Measurements from ENCODE around the gene PRSS48.
"Not testable (repeated sequence)": the region's sequence is repeated elsewhere in the genome, so short reads cannot be mapped to it uniquely, and the experiment has no call there.

The PRSS48 gene, protein sequence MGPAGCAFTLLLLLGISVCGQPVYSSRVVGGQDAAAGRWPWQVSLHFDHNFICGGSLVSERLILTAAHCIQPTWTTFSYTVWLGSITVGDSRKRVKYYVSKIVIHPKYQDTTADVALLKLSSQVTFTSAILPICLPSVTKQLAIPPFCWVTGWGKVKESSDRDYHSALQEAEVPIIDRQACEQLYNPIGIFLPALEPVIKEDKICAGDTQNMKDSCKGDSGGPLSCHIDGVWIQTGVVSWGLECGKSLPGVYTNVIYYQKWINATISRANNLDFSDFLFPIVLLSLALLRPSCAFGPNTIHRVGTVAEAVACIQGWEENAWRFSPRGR

DNA sequence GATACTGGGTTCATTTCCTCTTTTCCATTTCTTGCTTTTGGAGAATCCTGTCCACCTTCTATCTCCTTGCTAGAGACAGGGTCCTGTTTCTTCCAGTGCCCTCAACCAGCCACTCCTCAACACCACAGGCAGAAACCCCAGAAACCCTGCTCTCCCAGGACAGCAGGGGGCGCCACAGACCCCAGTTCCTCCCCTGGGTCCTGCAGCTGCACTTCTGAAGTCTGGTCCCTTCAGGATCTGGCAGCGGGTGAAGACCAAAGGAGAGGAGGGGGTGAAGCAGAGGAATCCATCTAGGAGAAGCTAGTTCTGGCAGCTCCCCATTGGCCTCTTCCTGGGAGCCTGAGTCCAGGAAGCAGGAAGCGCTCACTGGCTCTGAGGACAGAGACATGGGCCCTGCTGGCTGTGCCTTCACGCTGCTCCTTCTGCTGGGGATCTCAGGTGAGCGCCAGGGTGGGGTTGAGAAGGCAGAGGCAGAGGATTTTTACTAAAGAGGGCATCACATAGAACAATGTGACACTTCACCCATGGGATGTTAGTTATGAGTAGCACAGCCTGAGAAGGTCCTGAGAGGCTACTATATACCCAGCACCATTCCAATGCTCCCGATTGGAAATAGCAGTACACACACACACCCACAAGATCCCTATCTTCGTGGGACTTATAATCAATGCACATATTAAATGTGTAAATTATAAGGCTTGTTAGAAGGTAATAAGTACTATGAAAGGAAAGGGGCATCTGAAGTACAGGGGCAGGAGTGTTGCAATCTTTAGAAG lies at the start of gene PRSS48:
Gene PRSS48, plus strand, starts transcription at position 375 of the 776 bp plus-strand sequence. Its CDS starts 12 bp downstream, at position 387.
- ATAC-seq (peak; percentile 19), DNase-seq (peak; percentile 75)

DNA sequence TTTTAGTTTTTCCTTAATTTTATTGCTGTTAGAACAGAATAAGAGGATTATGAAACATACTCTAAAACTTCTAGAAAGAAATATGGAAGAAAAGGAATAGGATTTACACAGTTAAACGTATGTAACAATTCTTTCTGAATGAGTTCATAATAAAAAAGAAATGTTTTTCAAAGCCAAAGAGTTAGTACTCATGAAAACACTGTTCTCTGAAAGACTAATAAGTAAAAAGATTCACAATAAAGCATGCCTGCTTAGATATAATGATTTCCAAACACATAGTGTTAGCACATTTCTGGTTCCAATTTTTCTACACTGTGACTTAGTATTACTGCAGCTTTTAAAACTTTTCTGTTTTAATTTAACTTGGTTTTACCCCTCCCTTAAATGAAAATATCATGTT lies 49.8 kb upstream of the PRSS48 start:
- ATAC-seq, result no peak
- DNase-seq, result no peak

DNA sequence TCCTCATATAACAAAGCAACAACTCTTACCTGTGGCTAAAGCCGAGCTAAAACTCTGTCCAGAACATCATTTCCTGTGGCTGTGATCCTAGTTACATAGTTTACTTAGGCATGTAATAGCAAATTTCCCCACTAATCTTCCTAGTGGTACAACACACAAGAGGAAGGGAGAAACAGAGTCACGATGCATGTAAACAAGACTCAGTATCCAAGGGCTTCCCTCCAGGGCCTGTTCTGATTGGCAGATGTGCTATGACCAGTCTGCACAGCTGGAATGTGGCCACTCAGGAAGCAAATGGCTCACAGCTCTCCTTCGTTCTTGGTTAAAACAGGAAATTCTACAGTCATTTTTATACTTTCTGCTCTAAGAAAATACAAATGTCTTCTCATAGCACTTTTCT lies 49.2 kb upstream of the PRSS48 start:
- no peak for ATAC-seq
- DNase-seq, result no peak

DNA sequence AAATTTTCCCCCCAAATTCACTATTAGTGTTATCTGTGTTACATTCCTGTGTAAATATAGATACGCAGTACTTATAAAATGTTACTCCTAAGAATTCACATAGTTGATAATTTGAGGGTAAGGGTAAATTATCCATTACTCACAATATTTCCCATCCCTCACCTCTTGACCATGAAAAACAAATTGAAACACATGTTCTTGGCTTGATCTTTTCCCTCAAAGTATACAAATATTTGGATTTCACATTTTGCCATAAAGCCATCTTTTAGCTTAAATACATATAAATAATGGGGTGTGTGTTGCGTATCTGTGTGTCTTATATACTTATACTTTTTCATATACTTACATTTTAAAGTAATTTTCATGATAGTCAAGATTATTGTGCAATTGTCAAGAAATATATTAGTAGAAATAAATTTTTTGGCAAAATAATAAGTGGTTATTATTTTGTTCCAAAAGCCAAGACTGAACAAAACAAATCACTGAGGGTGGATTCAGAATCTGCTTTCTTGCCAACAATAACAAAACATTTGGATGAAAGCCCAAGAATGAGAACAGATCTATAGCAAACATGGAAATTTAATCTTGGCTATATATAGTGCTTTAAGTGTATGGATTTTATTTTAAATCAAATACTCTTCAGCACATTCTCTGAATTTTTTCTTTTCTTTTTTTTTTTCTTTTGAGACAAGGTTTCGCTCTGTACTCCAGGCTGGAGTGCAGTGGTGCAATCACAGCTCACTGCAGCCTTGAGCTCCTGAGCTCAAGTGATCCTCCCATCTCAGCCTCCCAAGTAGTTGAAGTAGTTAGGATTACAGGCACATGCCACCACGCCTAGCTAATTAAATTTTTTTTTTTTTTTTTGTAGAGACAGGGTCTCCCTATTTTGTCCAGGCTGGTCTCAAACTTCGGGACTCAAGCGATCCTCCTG lies 48.5 kb upstream of the PRSS48 start:
- ATAC-seq, result no peak
- no peak for DNase-seq

DNA sequence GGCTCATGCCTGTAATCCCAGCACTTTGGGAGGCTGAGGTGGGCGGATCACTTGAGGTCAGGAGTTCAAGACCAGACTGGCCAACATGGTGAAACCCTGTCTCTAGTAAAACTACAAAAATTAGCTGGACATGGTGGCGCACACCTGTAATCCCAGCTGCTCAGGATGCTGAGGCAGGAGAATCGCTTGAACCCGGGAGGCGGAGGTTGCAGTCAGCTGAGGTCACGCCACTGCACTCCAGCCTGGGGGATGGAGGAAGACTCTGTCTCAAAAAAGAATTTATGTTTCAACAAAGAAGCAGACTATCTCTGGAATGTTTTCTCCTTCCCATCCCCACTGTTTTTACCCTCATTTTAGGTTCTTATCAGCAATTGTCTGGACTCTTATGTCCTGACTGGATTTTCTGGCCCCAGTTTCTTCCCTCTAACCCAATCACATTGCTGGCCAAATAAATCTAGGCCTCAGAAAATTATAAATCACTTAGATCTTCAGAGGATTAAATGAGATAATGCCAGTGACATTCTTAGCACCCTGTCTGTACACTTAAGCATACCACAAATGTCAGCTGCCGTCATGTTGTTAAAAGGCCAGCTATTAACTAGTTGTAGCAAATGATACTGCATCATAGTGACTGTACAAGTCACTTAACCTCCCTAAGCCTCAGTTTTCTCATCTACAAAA lies 44.9 kb upstream of the PRSS48 start:
- DNase-seq (no peak), ATAC-seq (no peak)

DNA sequence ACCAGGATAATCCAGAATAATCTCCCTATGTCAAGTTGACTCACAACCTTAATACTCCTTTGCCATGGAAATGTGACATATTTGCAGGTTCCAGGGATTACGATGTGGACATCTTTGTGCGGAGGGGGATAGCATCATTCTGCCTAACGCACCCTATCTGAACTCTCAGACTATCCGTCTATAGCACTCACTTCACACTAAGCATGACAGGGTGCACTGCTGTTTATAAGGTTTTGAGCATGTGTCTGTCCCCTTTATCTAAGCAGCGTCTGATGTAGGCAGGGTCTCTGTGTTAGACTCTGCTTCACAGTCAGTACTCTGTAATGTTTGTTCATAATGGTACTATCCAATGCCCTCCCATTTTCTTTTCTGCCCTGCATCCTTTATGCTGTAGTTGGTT lies 43.4 kb upstream of the PRSS48 start:
- DNase-seq, result no peak
- ATAC-seq, result no peak

DNA sequence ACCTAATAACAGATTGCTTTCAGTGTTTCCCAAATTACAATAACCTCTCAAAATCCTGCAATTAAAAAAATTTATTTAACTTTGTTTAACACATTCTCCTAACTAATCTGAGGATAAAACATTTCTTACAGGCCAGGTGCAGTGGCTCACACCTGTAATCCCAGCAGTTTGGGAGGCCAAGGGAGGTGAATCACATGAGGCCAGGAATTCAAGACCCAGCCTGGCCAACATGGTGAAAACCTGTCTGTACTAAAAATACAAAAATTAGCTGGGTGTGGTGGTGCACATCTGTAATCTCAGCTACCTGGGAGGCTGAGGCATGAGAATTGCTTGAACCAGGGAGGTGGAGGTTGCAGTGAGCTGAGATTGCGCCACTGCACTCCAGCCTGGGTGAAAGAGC lies 41.6 kb upstream of the PRSS48 start:
- not testable (repeated sequence) for DNase-seq

DNA sequence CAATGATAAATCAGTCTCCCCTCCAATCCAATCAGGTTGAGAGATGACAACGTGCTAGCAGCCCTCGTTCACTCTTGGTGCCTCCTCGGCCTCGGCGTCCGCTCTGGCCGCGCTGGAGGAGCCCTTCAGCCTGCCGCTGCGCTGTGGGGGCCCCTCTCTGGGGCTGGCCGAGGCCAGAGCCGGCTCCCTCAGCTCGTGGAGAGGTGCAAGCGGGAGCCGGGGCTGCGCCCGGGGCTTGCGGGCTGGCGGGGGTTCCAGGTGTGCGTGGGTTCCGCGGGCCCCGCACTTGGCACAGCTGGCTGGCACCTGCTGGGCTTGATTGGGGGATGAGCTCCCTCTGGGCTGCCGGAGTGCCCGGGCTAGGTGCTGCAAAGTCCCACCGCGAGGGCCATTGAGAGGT lies 40.9 kb upstream of the PRSS48 start:
- no peak for ATAC-seq
- DNase-seq, result no peak

More for the DNA sequence above, 41.6 kb upstream of the PRSS48 start:
- not testable (repeated sequence) for ATAC-seq

DNA sequence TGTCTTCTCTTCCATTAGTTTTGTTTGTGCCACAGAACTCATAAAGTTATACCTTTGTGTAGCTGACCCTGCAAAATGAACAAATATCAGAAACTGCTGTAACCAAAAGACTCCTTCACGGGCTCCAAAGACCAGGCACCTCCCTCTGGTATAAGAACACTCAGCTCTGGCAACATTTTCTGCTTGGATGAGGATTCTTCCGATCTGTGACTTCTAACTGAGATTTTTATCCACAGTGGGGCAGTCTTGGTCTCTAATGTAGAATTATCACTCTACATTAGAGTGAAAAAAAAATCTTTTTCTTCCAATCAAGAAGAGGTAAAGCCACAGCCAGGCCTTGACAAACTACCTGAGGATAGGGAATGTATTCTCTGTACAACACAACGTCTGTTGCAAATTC lies 38.5 kb upstream of the PRSS48 start:
- DNase-seq (no peak), ATAC-seq (no peak)

DNA sequence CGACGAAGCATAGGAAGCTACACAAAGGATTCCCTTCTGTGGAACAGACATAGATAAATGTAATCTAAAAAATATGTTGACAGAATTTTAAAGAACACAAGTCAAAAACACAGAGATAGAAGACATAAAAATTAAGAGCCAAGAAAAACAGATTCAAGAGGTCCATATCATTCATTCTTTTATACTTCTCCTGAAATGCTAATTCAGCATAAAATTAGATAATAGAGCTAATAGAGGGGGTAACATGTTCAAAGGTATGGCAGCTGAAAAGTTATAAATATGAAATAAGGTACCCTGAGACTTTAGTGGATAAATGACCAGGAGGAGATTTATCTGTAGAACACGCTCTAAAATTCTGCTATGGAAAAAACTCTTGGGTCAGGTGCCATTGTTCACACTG lies 37.4 kb upstream of the PRSS48 start:
- DNase-seq (no peak), ATAC-seq (no peak)

DNA sequence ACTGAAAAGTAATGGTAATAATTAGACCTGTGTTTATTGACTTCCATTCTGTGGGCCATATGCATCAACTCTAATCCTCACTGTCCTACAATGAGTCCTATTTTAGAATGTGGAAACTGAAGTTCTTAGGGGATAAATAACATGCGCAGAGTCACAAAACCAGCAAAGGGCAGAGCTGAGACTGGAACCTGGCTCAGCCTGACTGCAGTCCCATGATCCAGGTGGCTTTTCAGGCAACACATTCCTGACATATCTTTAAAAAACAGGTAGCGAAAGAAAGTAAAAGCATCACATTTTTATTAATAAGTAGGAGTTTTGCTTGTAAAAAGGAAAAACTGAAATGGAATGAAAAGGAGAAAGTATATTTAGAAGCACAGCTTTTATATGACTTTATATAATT lies 34.7 kb upstream of the PRSS48 start:
- DNase-seq (no peak), ATAC-seq (no peak)

DNA sequence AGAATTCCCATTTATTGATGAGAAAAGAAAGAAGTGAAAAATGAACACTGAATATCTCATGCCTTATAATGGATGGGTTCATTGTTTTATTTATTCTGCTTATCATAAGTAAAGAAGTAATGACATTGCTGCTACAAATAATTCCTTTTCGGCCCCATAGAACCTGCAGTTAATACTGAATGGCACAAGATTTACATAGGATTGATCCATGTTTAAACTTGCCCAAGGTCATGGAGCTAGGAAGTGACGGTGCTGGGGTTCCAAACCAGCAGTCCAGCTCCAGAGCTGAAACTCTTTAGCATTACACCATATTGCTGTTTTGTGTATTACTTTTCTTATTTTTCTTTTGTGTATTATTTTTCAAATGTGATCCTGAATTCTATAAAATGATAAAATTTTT lies 30.2 kb upstream of the PRSS48 start:
- no peak for DNase-seq
- ATAC-seq, result no peak

DNA sequence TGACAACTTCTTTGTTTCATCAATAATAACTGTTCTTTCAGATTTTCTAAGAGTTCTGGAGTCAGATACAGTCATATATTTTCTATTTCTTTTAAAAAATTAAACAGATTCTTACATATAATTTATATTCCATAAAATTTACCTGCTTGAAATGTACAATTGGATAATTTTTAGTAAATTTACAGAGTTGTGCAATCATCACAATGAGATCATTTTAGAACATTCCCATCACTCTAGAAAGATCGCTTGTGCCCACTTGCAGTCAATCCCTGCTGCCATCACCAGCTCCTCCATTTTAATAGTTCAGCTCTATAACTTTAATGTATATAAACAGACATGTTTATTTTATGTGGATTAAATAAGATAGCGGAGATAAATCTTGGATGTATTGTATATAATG lies 29.6 kb upstream of the PRSS48 start:
- no peak for ATAC-seq
- no peak for DNase-seq

DNA sequence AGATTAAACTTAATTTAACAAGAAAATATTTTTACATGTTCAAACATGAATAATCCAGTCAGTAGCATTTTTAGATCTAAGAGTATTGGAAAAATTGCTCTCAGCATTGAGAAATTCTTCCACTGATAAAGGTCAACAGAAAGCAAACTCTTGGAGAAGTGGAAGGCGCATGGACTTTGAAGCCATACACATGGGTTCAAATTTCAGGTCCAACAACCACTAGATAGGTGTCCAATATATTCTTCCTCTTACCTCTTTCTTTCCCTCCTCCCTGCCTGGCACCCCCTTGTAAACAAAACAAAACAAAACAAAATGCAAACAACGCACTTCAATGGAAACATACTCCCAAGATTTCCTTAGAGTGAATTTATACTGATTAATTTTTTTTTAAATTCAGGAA lies 28.4 kb upstream of the PRSS48 start:
- DNase-seq, result no peak
- ATAC-seq, result no peak

DNA sequence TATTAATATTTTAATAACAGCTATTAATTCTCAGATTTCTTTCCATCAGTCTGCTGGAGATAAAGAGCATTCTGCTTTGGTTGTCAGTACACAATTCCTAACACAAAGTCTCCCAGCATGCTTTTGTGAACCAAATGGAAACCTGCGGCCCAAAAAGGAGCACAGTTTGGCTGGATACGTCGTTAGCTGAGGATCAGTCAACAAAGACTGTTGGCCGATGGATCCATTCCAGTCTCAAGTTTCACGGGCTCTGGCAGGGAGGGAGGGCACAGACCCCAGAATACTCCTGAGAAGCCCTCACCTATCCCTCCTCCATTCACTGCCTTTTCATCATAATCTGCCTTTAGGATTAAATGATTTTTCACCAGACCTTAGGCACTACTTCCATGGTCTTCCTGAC lies 26.3 kb upstream of the PRSS48 start:
- ATAC-seq, result no peak

DNA sequence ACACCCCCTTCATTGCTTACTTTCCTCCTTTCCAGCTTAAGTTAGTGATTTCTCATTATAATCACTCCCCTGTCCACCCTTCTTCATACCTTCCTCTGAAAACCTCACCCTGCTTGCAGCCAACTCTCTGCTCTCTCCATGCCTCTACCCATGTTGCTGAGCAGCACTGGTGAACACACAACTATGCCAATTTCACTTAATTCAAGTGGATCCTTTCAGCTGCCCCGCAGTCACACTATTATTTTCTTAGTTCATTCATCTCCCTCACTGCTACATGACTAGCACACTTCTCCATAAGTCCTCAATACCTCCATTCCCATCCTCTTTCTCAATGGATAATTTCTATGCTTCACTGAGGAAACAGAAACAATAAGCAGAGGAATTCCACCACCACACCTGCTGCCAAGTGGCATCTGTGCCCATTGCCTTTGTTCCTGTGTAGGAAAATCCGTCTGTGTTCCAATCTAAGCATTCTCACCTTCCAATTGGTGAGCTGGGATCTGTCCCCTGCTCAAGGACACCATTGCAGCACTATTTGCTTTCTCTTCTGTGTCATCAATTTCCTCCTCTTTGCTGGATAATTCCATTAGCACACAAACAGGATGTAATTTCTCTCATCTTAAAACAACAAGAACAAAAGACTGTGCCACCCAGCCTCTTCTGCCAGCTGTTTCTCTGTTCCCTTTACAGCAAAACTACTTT lies 25.2 kb upstream of the PRSS48 start:
- DNase-seq, result no peak
- ATAC-seq, result no peak

More for the DNA sequence above, 26.3 kb upstream of the PRSS48 start:
- DNase-seq, result no peak

DNA sequence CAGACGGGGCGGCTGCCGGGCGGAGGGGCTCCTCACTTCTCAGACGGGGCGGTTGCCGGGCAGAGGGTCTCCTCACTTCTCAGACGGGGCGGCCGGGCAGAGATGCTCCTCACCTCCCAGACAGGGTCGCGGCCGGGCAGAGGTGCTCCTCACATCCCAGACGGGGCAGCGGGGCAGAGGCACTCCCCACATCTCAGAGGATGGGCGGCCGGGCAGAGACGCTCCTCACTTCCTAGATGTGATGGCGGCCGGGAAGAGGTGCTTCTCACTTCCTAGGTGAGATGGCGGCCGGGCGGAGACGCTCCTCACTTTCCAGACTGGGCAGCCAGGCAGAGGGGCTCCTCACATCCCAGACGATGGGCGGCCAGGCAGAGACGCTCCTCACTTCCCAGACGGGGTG lies 21.7 kb upstream of the PRSS48 start:
- DNase-seq, ATAC-seq: not testable (repeated sequence)

DNA sequence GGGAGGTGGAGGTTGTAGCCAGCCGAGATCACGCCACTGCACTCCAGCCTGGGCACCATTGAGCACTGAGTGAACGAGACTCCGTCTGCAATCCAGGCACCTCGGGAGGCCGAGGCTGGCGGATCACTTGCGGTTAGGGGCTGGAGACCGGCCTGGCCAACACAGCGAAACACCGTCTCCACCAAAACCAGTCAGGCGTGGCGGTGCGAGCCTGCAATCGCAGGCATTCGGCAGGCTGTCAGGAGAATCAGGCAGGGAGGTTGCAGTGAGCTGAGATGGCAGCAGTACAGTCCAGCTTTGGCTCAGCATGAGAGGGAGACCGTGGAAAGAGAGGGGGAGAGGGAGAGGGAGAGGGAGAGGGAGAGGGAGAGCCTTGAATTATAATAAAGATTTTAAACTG lies 21.3 kb upstream of the PRSS48 start:
- not testable (repeated sequence) for ATAC-seq, DNase-seq

DNA sequence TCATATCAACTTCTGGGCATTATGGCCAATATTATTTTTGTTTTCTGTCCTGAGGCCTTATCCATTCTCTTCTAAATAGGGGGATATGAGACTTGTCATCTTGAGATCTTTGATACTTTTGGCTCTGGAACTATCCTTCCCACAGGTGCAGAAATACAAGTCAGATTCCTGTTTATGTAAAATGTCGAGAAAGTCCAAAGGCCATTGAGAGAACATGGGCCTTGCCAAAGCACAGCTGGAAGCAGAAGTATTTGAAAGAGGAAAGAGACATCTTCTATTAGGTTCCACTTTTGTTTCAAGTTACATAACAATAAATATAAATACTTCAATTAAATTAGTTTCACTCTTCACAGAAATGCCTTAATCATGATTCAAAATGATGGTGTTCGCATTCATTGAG lies 20.8 kb upstream of the PRSS48 start:
- ATAC-seq (no peak), DNase-seq (no peak)

DNA sequence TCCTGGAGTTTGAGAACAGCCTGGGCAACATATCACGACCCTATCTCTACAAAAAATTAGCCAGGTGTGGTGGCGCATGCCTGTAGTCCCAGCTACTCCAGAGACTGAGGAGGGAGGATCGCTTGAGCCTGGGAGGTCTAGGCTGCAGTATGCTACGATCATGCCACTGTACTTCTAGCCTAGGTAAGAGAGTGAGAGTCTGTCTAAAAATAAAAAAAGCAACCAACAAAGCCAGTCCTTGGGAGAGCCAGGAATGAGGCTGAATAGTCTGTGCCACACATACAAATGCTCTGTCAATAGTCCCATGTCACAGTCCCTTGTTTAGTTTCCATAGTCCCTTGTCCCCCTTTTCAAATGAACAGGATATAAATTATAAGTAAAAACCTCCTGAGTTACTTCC lies 19.3 kb upstream of the PRSS48 start:
- no peak for ATAC-seq
- no peak for DNase-seq

DNA sequence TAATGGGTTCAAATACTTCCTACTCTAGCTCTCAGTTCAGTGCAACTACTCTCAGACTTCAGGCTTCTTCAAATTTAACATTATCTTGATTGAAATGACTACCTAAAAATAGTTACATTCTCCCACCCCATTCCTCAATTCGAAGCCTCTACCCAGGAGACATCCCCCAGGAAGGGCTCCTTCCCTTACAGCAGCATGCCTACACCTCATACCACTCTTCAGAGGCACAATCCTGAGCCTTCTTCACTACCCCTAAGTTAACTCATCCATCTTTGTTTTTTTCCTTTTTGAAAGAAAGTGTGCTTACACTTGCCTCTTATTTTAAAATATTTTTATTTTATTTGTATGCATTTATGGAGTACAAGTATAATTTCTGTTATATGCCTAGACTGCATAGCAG lies 17.2 kb upstream of the PRSS48 start:
- no peak for ATAC-seq
- DNase-seq, result no peak
